H1 (cell line): ENCODE measurements around the gene HS6ST3. TPM values are rescaled to one million over a fixed set of nuclear protein-coding genes. Genes with fewer than 3 reads are reported as not detected.

Source experiments
- CTCF ChIA-PET: fragments of 300-600 bp; sonication (Branson Sonifier 250); formaldehyde crosslinking; loops from one replicate; lab custom pipeline; 2021; ENCODE audit not compliant: partially characterized antibody; lab: Charles Lee
- POLR2A ChIA-PET: fragments of 300-600 bp; sonication (Branson Sonifier 250); formaldehyde crosslinking; loops from one replicate; lab custom pipeline; 2021; ENCODE audit warnings: inconsistent platforms; ENCODE audit not compliant: partially characterized antibody; lab: Charles Lee
- DNase-seq, 2 experiments: peaks; one replicate each; pipeline versions ENCODE4 v3.0.0 to v3.0.0-alpha.2; 2010 to 2022; ENCODE audit warnings: low spot score in 2 of 2, low read depth in 1 of 2, mixed read lengths in 1 of 2
- FAIRE-seq: peaks from 2 replicates; lab custom pipeline; 2011; peaks lifted over from hg19 to GRCh38; lab: Jason Lieb, UNC
- H2AFZ ChIP-seq: 2 replicates; pipeline ENCODE4 v1.8.1; 2012; ENCODE audit warnings: low read length, inconsistent platforms
- H2AK5ac ChIP-seq: 2 replicates; pipeline ENCODE4 v1.6.1; 2013; ENCODE audit warnings: low read depth, low read length
- H2BK120ac ChIP-seq: replicated peaks from 2 replicates; pipeline ENCODE3; 2013; ENCODE audit warnings: low read depth, low read length, inconsistent platforms
- H2BK12ac ChIP-seq: 2 replicates; pipeline ENCODE4 v1.6.1; 2013; ENCODE audit warnings: low read depth, low read length
- H2BK15ac ChIP-seq: 2 replicates; pipeline ENCODE4 v1.6.1; 2013; ENCODE audit warnings: low read length
- H2BK20ac ChIP-seq: 2 replicates; pipeline ENCODE4 v1.6.1; 2013; ENCODE audit warnings: low read length
- H2BK5ac ChIP-seq: 2 replicates; pipeline ENCODE4 v1.6.1; 2013; ENCODE audit warnings: low read depth, low read length
- H3K14ac ChIP-seq: 2 replicates; pipeline ENCODE4 v1.6.1; 2013; ENCODE audit warnings: inconsistent platforms; ENCODE audit not compliant: insufficient read length
- H3K18ac ChIP-seq: 2 replicates; pipeline ENCODE4 v1.6.1; 2013; ENCODE audit warnings: low read length; ENCODE audit errors: extremely low read depth
- H3K23ac ChIP-seq: 2 replicates; pipeline ENCODE4 v1.6.1; 2013; ENCODE audit warnings: inconsistent platforms; ENCODE audit not compliant: insufficient read length
- H3K23me2 ChIP-seq: 2 replicates; pipeline ENCODE4 v1.6.1; 2013; ENCODE audit warnings: low read depth, low read length
- H3K27ac ChIP-seq: 2 replicates; pipeline ENCODE4 v1.6.1; 2011; ENCODE audit warnings: low read depth, low read length, inconsistent platforms
- H3K27me3 ChIP-seq, 4 experiments: replicated peaks in 1 of 4; 1 replicate in 1 of 4; 2 replicates in 3 of 4; pipeline versions ENCODE4 v1.6.1 to v1.8.1; 2011 to 2013; ENCODE audit warnings: low read length in 3 of 4, mild to moderate bottlenecking in 3 of 4, inconsistent platforms in 2 of 4, mixed read lengths in 2 of 4, moderate library complexity in 1 of 4; ENCODE audit not compliant: control insufficient read depth in 3 of 4, insufficient read depth in 3 of 4; ENCODE audit errors: extremely low read depth in 1 of 4
- H3K36me3 ChIP-seq, 4 experiments: 2 replicates each; pipeline versions ENCODE4 v1.6.1 to v1.8.1; 2011 to 2013; ENCODE audit warnings: mild to moderate bottlenecking in 4 of 4, low read length in 3 of 4, moderate library complexity in 2 of 4, control low read depth in 1 of 4, inconsistent platforms in 1 of 4; ENCODE audit not compliant: insufficient read depth in 4 of 4, control insufficient read depth in 2 of 4
- H3K4ac ChIP-seq: replicated peaks from 2 replicates; pipeline ENCODE3; 2013; ENCODE audit warnings: low read length, low read depth, mixed read lengths, inconsistent platforms; ENCODE audit not compliant: insufficient read length
- H3K4me1 ChIP-seq, 4 experiments: replicated peaks in 1 of 4; 1 replicate in 1 of 4; 2 replicates in 3 of 4; pipeline versions ENCODE4 v1.6.1 to v1.8.1; 2011 to 2013; ENCODE audit warnings: low read length in 3 of 4, inconsistent platforms in 2 of 4, mixed read lengths in 1 of 4; ENCODE audit not compliant: insufficient read depth in 4 of 4, control insufficient read depth in 3 of 4
- H3K4me2 ChIP-seq, 2 experiments: 2 replicates each; pipeline versions ENCODE4 v1.6.1 to v1.8.1; 2011 to 2013; ENCODE audit warnings: low read depth in 2 of 2, low read length in 2 of 2, control low read depth in 1 of 2, inconsistent platforms in 1 of 2, mild to moderate bottlenecking in 1 of 2; ENCODE audit not compliant: insufficient read depth in 1 of 2
- H3K4me3 ChIP-seq, 4 experiments: fragments of 200-600, 300-600 bp in 1 of 4; sonication (generic), shearing (Covaris generic), sonication (Bioruptor Twin) in 1 of 4; 2 replicates each; pipeline versions ENCODE4 v1.5.1 to v1.8.1; 2011 to 2016; ENCODE audit warnings: low read length in 4 of 4, low read depth in 3 of 4, control low read depth in 2 of 4, inconsistent platforms in 2 of 4, mild to moderate bottlenecking in 2 of 4, mixed read lengths in 1 of 4, moderate library complexity in 1 of 4; ENCODE audit not compliant: insufficient read depth in 2 of 4; ENCODE audit errors: extremely low read depth in 1 of 4
- H3K56ac ChIP-seq: replicated peaks from 2 replicates; pipeline ENCODE3; 2013; ENCODE audit warnings: low read depth, mild to moderate bottlenecking, mixed read lengths, low read length, inconsistent platforms; ENCODE audit not compliant: insufficient read length
- H3K79me1 ChIP-seq: 2 replicates; pipeline ENCODE4 v1.6.1; 2013; ENCODE audit warnings: low read depth, low read length, control low read depth
- H3K79me2 ChIP-seq, 2 experiments: 2 replicates each; pipeline versions ENCODE4 v1.6.1 to v1.8.1; 2012 to 2013; ENCODE audit warnings: low read length in 2 of 2, mild to moderate bottlenecking in 2 of 2, inconsistent platforms in 1 of 2; ENCODE audit not compliant: insufficient read depth in 2 of 2, control insufficient read depth in 1 of 2
- H3K9ac ChIP-seq, 4 experiments: replicated peaks in 1 of 4; 1 replicate in 1 of 4; 2 replicates in 3 of 4; pipeline versions ENCODE4 v1.6.1 to v1.8.1; 2011 to 2013; ENCODE audit warnings: low read depth in 3 of 4, low read length in 3 of 4, control low read depth in 2 of 4, mild to moderate bottlenecking in 2 of 4, moderate library complexity in 2 of 4, inconsistent platforms in 1 of 4; ENCODE audit errors: extremely low read depth in 1 of 4
- H3K9me3 ChIP-seq, 2 experiments: 2 replicates each; pipeline versions ENCODE4 v1.6.1 to v1.8.1; 2012 to 2013; ENCODE audit warnings: mild to moderate bottlenecking in 2 of 2, moderate library complexity in 2 of 2, control low read depth in 1 of 2, inconsistent platforms in 1 of 2, low read depth in 1 of 2, low read length in 1 of 2, mixed read lengths in 1 of 2; ENCODE audit not compliant: insufficient read depth in 2 of 2
- H4K20me1 ChIP-seq, 2 experiments: replicated peaks in 1 of 2; 2 replicates each; pipeline versions ENCODE3 to v1.8.1; 2011 to 2013; ENCODE audit warnings: inconsistent platforms in 2 of 2, low read length in 2 of 2, mild to moderate bottlenecking in 1 of 2; ENCODE audit not compliant: insufficient read depth in 2 of 2, control insufficient read depth in 1 of 2
- H4K5ac ChIP-seq: 2 replicates; pipeline ENCODE4 v1.6.1; 2013; ENCODE audit warnings: low read length, low read depth, mixed read lengths, inconsistent platforms; ENCODE audit not compliant: insufficient read length
- H4K8ac ChIP-seq: 2 replicates; pipeline ENCODE4 v1.8.0; 2013; ENCODE audit warnings: mild to moderate bottlenecking, moderate library complexity, low read length, inconsistent platforms; ENCODE audit not compliant: insufficient read depth; ENCODE audit errors: extremely low read depth
- H4K91ac ChIP-seq: replicated peaks from 2 replicates; pipeline ENCODE3; 2013; ENCODE audit warnings: low read length, mixed read lengths, inconsistent platforms; ENCODE audit not compliant: insufficient read length
- CBX8 ChIP-seq: fragments of 300-800, 300-1000 bp; sonication (generic); IDR thresholded peaks from 2 replicates; pipeline ENCODE4 v1.7.1; 2016; ENCODE audit warnings: low read depth, low read length, borderline replicate concordance
- KDM4A ChIP-seq: IDR thresholded peaks from one replicate; pipeline ENCODE4 v1.7.1; 2012; ENCODE audit warnings: low read depth, mild to moderate bottlenecking, moderate library complexity, low read length, inconsistent platforms; ENCODE audit not compliant: severe bottlenecking
- POLR2AphosphoS5 ChIP-seq: IDR thresholded peaks from 2 replicates; pipeline ENCODE4 v1.6.1; 2011; ENCODE audit warnings: low read depth, low read length
- RXRA ChIP-seq: IDR thresholded peaks from 2 replicates; pipeline ENCODE4 v1.6.1; 2011; ENCODE audit warnings: low read depth, mild to moderate bottlenecking, low read length, moderate library complexity; ENCODE audit not compliant: insufficient read depth
- YY1 ChIP-seq: IDR thresholded peaks from 2 replicates; pipeline ENCODE4 v1.6.1; 2011; ENCODE audit warnings: low read depth, mild to moderate bottlenecking, low read length
- WGBS, 2 experiments: shearing (Covaris generic) in 1 of 2; methylation state at CpG; one replicate each; pipeline versions ENCODE4 v1.1.6 to v1.1.7; 2013 to 2015; ENCODE audit warnings: low lambda C conversion rate in 2 of 2, mixed read lengths in 2 of 2, inconsistent platforms in 1 of 2, low coverage in 1 of 2, missing lambda C conversion rate in 1 of 2; ENCODE audit not compliant: insufficient replicate concordance in 2 of 2, insufficient coverage in 1 of 2, insufficient read length in 1 of 2; ENCODE audit errors: extremely low coverage in 1 of 2, missing lambda C conversion rate in 1 of 2; 5-methylcytosine and 5-hydroxymethylcytosine counted together
- polyA plus RNA-seq, 7 experiments: library from polyadenylated mRNA; depleted of rRNA in 3 of 7; stranded (reverse) in 5 of 7; unstranded in 2 of 7; fragments of >200 nt in 5 of 7; fragments of 200-250 nt in 2 of 7; gene quantifications; 1 replicate in 5 of 7; 2 replicates in 1 of 7; 4 replicates in 1 of 7; pipeline versions ENCODE4 v1.2.1 to v1.2.3, GENCODE V29; 2011 to 2013; ENCODE audit warnings: missing spikeins in 2 of 7, mixed read lengths in 2 of 7
- total RNA-seq: library from RNA; stranded (reverse); fragmentation: NEBNext Ultra II Directional; extraction: Animal tissue kit (Norgen Biotek cat#: 25700); gene quantifications from 2 replicates; pipeline ENCODE4 v1.2.1, GENCODE V29; 2021

The HS6ST3 gene
- total and polyA plus RNA-seq, 2 of the 8 experiments (the other 6 are each of a cell fraction or from before 2014, with no cell fraction given) = 0.45 to 1.2 TPM

DNA sequence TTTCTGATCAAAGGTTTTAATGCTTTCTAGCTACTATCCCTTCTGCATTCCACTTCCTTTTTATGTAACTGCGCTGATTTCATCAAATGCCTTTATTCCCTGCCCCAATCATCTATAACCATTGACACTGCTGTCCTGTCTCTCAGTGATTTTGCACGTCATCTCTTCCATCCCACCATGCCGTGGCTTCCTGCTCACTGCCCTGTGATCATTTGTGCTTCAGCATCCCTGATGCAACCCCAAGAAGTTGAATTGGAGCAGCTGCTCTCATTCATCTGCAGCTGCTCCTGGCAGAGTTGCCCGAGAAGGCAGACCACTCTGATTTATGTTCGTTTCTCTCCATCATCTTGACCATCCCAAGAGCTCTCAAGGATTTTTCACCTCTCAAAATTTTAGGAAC is 112.4 kb downstream of the HS6ST3 start:
- no peak overlapping the region for H3K9ac ChIP-seq
- H3K23me2 ChIP-seq = no peaks in the 10 kb centered on the region
- DNase-seq (no peak), FAIRE-seq (no peak)
- no peak overlapping the region for H3K27ac ChIP-seq
- H2BK15ac ChIP-seq = no peak overlapping the region
- no peaks in the 10 kb centered on the region for H3K79me2 ChIP-seq
- no peak overlapping the region for H2BK120ac ChIP-seq
- H4K5ac ChIP-seq = no peak overlapping the region
- POLR2A ChIA-PET = interaction anchor here (0.6 kb wide), 1 partner anchor 21 kb away, joined by 3 read pairs; no protein-coding TSS in a partner anchor
- H3K23ac ChIP-seq = peak overlapping the region; percentile 79
- H4K8ac ChIP-seq = no peak overlapping the region
- peaks cover 5 to 6% of the 10 kb centered on the region in 2 experiments for H3K9me3 ChIP-seq
- no peaks in the 10 kb centered on the region for H3K79me1 ChIP-seq
- no peaks in the 10 kb centered on the region for H3K4me1 ChIP-seq
- H3K4ac ChIP-seq = no peak overlapping the region
- H2AFZ ChIP-seq = no peak overlapping the region
- WGBS, 2 experiments = 89% methylated on average over 5 of the region's 5 CpGs; no CpG with 5 or more reads in 1 of the 2 experiments
- H2BK12ac ChIP-seq = no peak overlapping the region
- no peaks in the 10 kb centered on the region for H3K27me3 ChIP-seq
- H4K91ac ChIP-seq = no peak overlapping the region
- H4K20me1 ChIP-seq = no peaks in the 10 kb centered on the region
- CTCF ChIA-PET = interaction anchor here (1.0 kb wide), 1 partner anchor 60 kb away, joined by 4 read pairs; no protein-coding TSS in a partner anchor
- H2BK5ac ChIP-seq = no peak overlapping the region
- H2AK5ac ChIP-seq = no peak overlapping the region
- no peaks in the 10 kb centered on the region for H3K36me3 ChIP-seq
- no peak overlapping the region for H2BK20ac ChIP-seq
- H3K4me3 ChIP-seq = no peak overlapping the region
- no peak overlapping the region for H3K18ac ChIP-seq
- TF ChIP-seq KDM4A (no peak), YY1 (no peak), RXRA (no peak), CBX8 (no peak), POLR2AphosphoS5 (no peak)
- TF ChIP-seq, all 59 proteins: peak for 0
- Histone ChIP-seq H3K56ac (no peak overlapping the region), H3K4me2 (no peak overlapping the region), H3K14ac (peak overlapping the region; percentile 77)
